Measurements from ENCODE around the gene POLG2. TPM values are rescaled to one million over a fixed set of nuclear protein-coding genes. Genes with fewer than 3 reads are reported as not detected.
A peak's percentile ranks its signal among the peaks of the same experiment; 100 is the strongest.

The POLG2 gene
- total and polyA plus RNA-seq, 9 of the 15 experiments (the other 6 are each of a cell fraction or from before 2014, with no cell fraction given) = 13.4 to 44.8 (median 37.0) TPM

DNA sequence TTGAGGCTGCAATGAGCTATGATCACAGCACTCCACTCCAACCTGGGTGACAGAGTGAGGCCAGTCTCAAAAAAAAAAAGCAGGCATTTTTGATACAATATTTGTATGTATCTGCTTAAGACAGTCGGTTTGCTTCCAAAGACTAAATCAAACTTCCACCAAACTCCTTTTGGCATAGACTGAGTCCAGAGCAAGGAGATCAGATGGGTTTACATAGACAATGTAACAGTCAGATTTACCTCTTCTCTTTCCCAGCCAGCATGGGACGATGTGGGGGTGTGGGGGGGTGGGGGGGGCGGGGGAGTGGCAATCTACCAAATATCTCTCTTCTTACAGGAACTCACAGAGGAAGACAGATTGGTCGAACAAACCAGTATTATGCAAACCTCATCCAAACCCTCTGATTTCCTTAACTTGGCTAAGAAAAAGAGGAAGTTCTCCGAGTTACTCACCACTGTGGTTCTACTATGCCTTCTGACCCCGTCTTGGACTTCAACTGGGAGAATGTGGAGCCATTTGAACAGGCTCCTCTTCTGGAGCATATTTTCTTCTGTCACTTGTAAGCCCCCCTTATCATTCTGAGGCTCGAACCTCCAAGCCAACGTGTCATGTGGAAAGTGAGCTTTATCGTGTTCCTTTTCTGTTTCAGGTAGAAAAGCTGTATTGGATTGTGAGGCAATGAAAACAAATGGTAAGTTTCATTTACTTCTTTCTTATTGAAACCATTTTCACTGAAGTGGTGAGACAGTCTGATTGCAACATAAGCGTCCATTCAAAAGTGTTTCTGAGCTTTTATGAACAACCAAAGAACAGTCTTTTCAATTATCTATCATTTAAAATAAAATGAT is 48.0 kb downstream of the POLG2 start, which contains the start of gene MILR1 (continued):
- TF ChIP-seq RUNX1 (IDR thresholded peaks at IDR 0.05; ENCODE audit: low read depth) = no peak
- TF ChIP-seq ZBED1 (IDR thresholded peaks at IDR 0.05) = no peak
- no peak for TF ChIP-seq ZNF445 (CRISPR knock-in tag; IDR thresholded peaks at IDR 0.05; ENCODE audit: low read depth)
- TF ChIP-seq SMAD1 (IDR thresholded peaks at IDR 0.05; ENCODE audit: low read depth, low read length, partially characterized antibody) = peak; percentile 76
- no peak for TF ChIP-seq SRSF9 (IDR thresholded peaks at IDR 0.05; ENCODE audit: borderline replicate concordance, low read depth, low read length)
- no peak for TF ChIP-seq MCM2 (IDR thresholded peaks at IDR 0.05; ENCODE audit: low read depth)
- no peak for TF ChIP-seq DNMT1 (IDR thresholded peaks at IDR 0.05)

DNA sequence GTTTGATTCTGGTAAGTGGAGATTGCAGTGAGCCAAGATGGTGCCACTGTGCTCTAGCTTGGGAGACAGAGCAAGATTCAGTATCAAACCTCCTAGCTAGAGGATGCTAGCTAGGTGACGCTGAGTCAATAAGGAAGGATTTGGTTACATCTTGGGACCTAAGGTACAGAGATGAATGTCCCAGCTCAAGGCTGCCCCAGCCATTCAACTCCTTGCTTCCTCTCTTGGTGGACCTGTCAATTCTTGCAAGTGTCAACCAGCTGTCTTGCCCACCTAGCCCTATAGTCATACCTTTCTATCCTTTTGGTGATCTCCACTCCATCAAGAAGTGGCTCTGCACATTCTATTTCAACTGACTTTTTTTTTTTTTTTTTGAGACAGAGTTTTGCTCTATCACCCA is 49.3 kb downstream of the POLG2 start:
- WGBS (ENCODE audit: insufficient coverage, low coverage, missing lambda C conversion rate) = 70% methylated on average over 1 of the region's 1 CpG
- H3K79me2 ChIP-seq (ENCODE audit: control insufficient read depth, insufficient read depth, low read length) = no peaks in the 10 kb centered on the region
- ChIA-PET POLR2A (interaction anchor here (0.7 to 1.3 kb wide), 2 partner anchors 59 to 195 kb away, joined by 3 to 6 read pairs; partner anchors contain the start of genes CEP95 and DDX5), CTCF (ENCODE audit: low intra/inter-chr PET ratio) (no interaction called here)
- H3K4me3 ChIP-seq = no peak overlapping the region
- no peaks in the 10 kb centered on the region for H3K9me3 ChIP-seq (replicated peaks; ENCODE audit: control insufficient read depth, insufficient read depth, low read depth, low read length)
- H3K9ac ChIP-seq (ENCODE audit: insufficient read depth in 1 of 2, low read depth in 2 of 2, low read length in 2 of 2) = no peak overlapping the region
- H4K20me1 ChIP-seq (replicated peaks; ENCODE audit: control insufficient read depth, insufficient read depth, low read length) = no peaks in the 10 kb centered on the region
- ATAC-seq (no peak), DNase-seq (ENCODE audit: extremely low read depth in 1 of 4, low spot score in 3 of 4) (no peak), FAIRE-seq (no peak)
- H3K27me3 ChIP-seq (ENCODE audit: control insufficient read depth in 2 of 2, insufficient read depth in 2 of 2, low read length in 2 of 2) = no peaks in the 10 kb centered on the region
- no peaks in the 10 kb centered on the region for H3K9me1 ChIP-seq (ENCODE audit: control insufficient read depth, insufficient read depth, low read length)
- H3K4me2 ChIP-seq (ENCODE audit: insufficient read depth, low read length) = no peak overlapping the region
- intact Hi-C loops (cut with micrococcal nuclease) = no loop called here
- H3K27ac ChIP-seq (ENCODE audit: extremely low read depth, low read depth, low read length) = no peak overlapping the region
- H2AFZ ChIP-seq (ENCODE audit: low read depth, low read length) = no peak overlapping the region
- no TSS peak for BruUV-seq (replicated peaks)
- peaks cover 7 to 19% of the 10 kb centered on the region in 2 experiments for H3K4me1 ChIP-seq (replicated peaks in 1 of 2; ENCODE audit: control insufficient read depth in 2 of 2, insufficient read depth in 2 of 2, low read length in 2 of 2)
- in situ Hi-C loops (cut with MboI) = no loop called here
- no peaks in the 10 kb centered on the region for H3K36me3 ChIP-seq (ENCODE audit: control insufficient read depth, insufficient read depth, low read length)
- TF ChIP-seq, protein P1, sequence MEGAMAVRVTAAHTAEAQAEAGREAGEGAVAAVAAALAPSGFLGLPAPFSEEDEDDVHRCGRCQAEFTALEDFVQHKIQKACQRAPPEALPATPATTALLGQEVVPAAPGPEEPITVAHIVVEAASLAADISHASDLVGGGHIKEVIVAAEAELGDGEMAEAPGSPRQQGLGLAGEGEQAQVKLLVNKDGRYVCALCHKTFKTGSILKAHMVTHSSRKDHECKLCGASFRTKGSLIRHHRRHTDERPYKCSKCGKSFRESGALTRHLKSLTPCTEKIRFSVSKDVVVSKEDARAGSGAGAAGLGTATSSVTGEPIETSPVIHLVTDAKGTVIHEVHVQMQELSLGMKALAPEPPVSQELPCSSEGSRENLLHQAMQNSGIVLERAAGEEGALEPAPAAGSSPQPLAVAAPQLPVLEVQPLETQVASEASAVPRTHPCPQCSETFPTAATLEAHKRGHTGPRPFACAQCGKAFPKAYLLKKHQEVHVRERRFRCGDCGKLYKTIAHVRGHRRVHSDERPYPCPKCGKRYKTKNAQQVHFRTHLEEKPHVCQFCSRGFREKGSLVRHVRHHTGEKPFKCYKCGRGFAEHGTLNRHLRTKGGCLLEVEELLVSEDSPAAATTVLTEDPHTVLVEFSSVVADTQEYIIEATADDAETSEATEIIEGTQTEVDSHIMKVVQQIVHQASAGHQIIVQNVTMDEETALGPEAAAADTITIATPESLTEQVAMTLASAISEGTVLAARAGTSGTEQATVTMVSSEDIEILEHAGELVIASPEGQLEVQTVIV (CRISPR knock-in tag; IDR thresholded peaks at IDR 0.05; ENCODE audit: borderline replicate concordance) = no peak
- TF ChIP-seq BCL6 (CRISPR knock-in tag; IDR thresholded peaks at IDR 0.05) (no peak), HOXB6 (CRISPR knock-in tag; IDR thresholded peaks at IDR 0.05; ENCODE audit: borderline replicate concordance) (no peak), SRF (CRISPR knock-in tag; IDR thresholded peaks at IDR 0.05) (no peak), HNRNPK (IDR thresholded peaks at IDR 0.05; ENCODE audit: low read depth, low read length, poor library complexity, severe bottlenecking) (no peak), ADNP (tag; IDR thresholded peaks at IDR 0.05) (no peak), ZNF143 (CRISPR knock-in tag; IDR thresholded peaks at IDR 0.05) (no peak), MCM2 (IDR thresholded peaks at IDR 0.05; ENCODE audit: low read depth) (no peak), MAFF (IDR thresholded peaks at IDR 0.05; ENCODE audit: low read length) (no peak)
- TF ChIP-seq, protein P2, sequence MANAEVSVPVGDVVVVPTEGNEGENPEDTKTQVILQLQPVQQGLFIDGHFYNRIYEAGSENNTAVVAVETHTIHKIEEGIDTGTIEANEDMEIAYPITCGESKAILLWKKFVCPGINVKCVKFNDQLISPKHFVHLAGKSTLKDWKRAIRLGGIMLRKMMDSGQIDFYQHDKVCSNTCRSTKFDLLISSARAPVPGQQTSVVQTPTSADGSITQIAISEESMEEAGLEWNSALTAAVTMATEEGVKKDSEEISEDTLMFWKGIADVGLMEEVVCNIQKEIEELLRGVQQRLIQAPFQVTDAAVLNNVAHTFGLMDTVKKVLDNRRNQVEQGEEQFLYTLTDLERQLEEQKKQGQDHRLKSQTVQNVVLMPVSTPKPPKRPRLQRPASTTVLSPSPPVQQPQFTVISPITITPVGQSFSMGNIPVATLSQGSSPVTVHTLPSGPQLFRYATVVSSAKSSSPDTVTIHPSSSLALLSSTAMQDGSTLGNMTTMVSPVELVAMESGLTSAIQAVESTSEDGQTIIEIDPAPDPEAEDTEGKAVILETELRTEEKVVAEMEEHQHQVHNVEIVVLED (CRISPR knock-in tag; IDR thresholded peaks at IDR 0.05) = no peak
